GM06990 (cell line): ENCODE results near the gene LBHD1.
"Not testable (repeated sequence)": the region's sequence is repeated elsewhere in the genome, so short reads cannot be mapped to it uniquely, and the experiment has no call there.

Experiments used
- DNase-seq: peaks from one replicate; pipeline ENCODE4 v3.0.0-alpha.2; 2011; ENCODE audit not compliant: insufficient read length; ENCODE audit errors: extremely low read depth
- H3K27me3 ChIP-seq: replicated peaks from 2 replicates; pipeline ENCODE4 v1.6.0; 2011; ENCODE audit warnings: low read length; ENCODE audit not compliant: control insufficient read depth, insufficient read depth
- H3K36me3 ChIP-seq: 2 replicates; pipeline ENCODE4 v1.5.1; 2011; ENCODE audit warnings: low read length; ENCODE audit not compliant: control insufficient read depth, insufficient read depth
- H3K4me3 ChIP-seq: replicated peaks from 2 replicates; pipeline ENCODE4 v1.5.1; 2011; ENCODE audit warnings: low read depth, mild to moderate bottlenecking, control low read depth, low read length
- TF ChIP-seq, protein P1 (sequence below): IDR thresholded peaks from 2 replicates; pipeline ENCODE4 v1.5.1; 2011; ENCODE audit warnings: low read length, control low read depth, mild to moderate bottlenecking, inconsistent platforms; ENCODE audit not compliant: insufficient read depth, poor library complexity, severe bottlenecking

LBHD1 gene

GRCh38 chr11:62665075-62665598 lies 6.9 kb downstream of the LBHD1 start, which contains the start of the genes C11orf98 and CSKMT:
Gene C11orf98 (minus strand): TSS chr11:62665210. CDS start chr11:62665169, 41 bp downstream.
Gene CSKMT (plus strand): TSS chr11:62665312. CDS start chr11:62665880, 568 bp downstream.
- peaks cover 15% of the 10 kb centered on the region for H3K36me3 ChIP-seq
- no peaks in the 10 kb centered on the region for H3K27me3 ChIP-seq
- DNase-seq: peak; percentile 96
- TF ChIP-seq, protein P1, sequence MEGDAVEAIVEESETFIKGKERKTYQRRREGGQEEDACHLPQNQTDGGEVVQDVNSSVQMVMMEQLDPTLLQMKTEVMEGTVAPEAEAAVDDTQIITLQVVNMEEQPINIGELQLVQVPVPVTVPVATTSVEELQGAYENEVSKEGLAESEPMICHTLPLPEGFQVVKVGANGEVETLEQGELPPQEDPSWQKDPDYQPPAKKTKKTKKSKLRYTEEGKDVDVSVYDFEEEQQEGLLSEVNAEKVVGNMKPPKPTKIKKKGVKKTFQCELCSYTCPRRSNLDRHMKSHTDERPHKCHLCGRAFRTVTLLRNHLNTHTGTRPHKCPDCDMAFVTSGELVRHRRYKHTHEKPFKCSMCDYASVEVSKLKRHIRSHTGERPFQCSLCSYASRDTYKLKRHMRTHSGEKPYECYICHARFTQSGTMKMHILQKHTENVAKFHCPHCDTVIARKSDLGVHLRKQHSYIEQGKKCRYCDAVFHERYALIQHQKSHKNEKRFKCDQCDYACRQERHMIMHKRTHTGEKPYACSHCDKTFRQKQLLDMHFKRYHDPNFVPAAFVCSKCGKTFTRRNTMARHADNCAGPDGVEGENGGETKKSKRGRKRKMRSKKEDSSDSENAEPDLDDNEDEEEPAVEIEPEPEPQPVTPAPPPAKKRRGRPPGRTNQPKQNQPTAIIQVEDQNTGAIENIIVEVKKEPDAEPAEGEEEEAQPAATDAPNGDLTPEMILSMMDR: no peak
- peak within 1 kb of the TSS; percentile 78 for H3K4me3 ChIP-seq

- H3K4me3 ChIP-seq: peak overlapping the region; percentile 78
- TF ChIP-seq, protein P1: no peak
- no peak for DNase-seq
- H3K27me3 ChIP-seq: no peaks in the 10 kb centered on the region
- H3K36me3 ChIP-seq: peaks cover 15% of the 10 kb centered on the region
Measured at GRCh38 chr11:62664405-62665074, 7.5 kb downstream of the LBHD1 start.

DNA sequence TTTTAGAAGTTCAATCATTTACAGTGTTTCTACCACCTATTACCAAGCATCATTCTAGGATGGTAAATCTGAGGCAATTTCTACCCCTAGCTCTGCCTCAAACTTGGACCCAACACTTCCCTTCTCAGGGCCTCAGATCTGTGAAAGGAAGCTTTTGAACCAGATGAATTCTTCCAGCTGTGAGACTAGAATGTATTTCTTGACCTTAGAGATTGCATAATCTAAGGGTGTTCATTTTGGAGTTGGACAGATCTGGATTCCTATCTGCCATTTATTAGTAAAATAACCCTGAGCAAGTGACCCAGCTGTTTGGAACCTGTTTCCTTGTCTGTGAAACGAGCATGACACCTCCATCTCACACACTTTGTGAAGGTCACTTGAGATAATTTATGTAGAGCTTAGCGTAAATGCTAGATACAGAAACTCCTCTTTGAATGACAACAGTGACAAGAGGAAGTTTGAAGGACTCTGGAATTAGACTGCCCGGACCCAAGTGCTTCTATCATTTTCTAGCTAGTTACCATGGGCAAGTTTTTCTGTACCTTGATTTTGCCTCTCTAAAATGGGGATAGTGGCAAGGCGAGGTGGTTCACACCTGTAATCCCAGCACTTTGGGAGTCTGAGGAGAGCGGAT lies 15.2 kb downstream of the LBHD1 start:
- TF ChIP-seq, protein P1: no peak

DNA sequence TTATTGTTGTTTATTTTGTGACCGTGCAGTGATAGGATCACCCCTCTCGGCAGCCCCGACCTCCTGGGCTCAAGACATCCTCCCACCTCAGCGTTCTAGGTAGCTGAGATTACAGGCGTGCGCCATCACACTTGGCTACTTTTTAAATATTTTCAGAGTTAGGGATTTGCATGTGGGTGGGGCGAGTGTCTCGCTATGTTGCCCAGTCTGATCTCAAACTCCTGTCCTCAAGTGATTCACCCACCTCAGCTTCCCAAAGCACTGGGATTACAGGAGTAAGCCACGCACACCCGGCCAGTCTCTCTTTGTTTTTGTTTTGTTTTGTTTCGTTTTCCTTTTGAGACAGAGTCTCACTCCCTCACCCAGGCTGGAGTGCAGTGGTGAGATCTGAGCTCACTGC lies 17.8 kb downstream of the LBHD1 start:
- no peak overlapping the region for H3K4me3 ChIP-seq

More for the DNA sequence above, 15.2 kb downstream of the LBHD1 start:
- DNase-seq: no peak
- H3K27me3 ChIP-seq: no peaks in the 10 kb centered on the region
- H3K36me3 ChIP-seq: no peaks in the 10 kb centered on the region
- H3K4me3 ChIP-seq: no peak overlapping the region

DNA sequence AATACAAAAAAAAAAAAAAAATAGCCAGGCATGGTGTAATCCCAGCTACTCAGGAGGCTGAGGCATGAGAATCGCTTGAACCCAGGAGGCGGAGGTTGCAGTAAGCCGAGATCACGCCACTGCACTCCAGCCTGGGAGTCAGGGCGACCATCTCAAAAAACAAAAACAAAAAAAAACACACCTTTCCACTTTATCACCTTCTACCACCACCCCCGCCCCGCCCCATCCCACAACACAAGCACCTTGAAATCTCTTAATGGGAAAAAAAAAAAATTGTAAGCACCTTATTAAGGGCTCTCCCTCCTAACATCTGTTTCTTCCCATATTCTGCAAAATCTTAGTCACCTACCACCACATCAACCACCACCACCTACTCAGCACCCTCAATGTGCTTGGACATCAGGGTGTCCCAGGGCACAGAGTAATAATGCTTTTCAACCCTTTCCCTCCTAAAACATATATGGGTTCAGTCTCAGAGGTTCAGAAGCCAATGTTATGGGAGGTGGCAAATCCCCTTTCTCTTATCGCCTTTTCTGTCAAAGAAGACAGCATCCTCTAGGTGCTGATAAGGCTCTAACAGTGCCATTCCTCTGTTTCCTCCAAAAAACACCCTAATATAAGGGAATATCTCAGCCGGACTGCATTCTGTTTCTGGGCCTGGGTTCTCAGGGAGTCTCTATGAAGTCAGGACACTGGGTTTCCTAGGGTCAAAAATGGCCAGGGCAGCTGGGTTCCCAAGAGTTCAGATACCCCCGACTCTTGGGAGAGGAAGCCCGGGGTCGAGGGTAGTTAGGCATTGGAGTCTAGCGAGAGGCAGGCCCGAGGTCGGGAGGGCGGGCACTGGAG lies 19.7 kb downstream of the LBHD1 start:
- TF ChIP-seq, protein P1: no peak
- Histone ChIP-seq H3K27me3 (no peaks in the 10 kb centered on the region), H3K36me3 (peaks cover 19% of the 10 kb centered on the region), H3K4me3 (peak overlapping the region; percentile 98)
- DNase-seq: no peak

More for the DNA sequence above, 17.8 kb downstream of the LBHD1 start:
- Histone ChIP-seq H3K27me3 (no peaks in the 10 kb centered on the region), H3K36me3 (peaks cover 5% of the 10 kb centered on the region)
- TF ChIP-seq, protein P1: no peak
- DNase-seq: no peak

DNA sequence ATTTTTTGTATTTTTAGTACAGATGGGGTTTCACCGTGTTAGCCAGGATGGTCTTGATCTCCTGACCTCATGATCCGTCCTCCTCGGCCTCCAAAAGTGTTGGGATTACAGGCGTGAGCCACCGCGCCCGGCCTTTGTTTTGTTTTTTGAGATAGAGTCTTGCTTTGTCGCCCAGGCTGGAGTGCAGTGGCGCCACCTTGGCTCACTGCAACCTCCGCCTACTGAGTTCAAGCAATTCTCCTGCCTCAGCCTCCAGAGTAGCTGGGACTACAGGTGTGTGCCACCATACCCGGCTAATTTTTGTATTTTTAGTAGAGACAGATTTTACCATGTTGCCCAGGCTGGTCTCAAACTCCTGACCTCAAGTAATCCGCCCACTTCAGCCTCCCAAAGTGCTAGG lies 21.8 kb downstream of the LBHD1 start:
- H3K4me3 ChIP-seq, DNase-seq, H3K27me3 ChIP-seq: not testable (repeated sequence)
- peaks cover 19% of the 10 kb centered on the region for H3K36me3 ChIP-seq
